SIG-M5 treated with dmso at 0.1 percent for 504 hours (cell line): ENCODE data around the gene NANP.
"Not testable (repeated sequence)": the region's sequence is repeated elsewhere in the genome, so short reads cannot be mapped to it uniquely, and the experiment has no call there.

Experiments used
- DNase-seq: peaks from one replicate; lab custom pipeline; 2025; ENCODE audit not compliant: unreplicated experiment; lab: John Stamatoyannopoulos, UW

The NANP gene, protein sequence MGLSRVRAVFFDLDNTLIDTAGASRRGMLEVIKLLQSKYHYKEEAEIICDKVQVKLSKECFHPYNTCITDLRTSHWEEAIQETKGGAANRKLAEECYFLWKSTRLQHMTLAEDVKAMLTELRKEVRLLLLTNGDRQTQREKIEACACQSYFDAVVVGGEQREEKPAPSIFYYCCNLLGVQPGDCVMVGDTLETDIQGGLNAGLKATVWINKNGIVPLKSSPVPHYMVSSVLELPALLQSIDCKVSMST

DNA sequence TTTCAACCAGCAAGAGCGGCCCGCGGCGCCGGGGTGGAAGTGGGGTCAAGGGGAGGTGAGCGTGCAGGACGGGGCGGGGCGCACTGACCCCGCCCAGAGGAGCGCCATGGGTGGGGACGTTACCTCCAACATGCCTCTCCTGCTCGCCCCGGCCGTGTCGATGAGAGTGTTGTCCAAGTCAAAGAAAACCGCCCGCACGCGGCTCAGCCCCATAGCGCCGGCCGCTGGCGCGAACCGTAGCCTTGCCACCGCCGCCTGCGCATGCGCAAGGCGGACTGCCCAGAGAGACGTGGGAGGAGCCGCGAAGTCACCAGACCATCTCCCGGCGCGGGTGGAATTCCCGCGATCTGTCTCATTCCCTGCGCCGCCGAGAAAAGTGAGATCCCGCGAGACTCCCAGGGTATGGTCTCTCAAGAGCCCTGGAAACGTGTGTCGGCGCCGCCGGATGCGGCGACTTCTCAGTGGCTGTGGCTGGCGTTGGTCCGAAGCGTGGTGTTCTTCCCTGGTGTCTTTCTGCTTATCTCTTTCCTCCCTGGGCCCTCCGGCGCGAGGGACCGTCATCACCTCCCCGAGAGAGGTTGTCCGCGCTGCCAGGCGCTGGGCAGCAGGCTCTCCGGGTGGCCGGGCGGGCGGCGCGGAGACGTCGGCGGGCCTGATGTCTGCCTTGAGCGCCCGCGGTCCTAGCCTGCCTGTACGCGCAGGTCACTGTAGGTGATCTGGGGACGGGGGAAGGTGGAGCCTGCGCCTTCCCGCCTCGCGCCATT lies at the start of gene NANP:
NANP (minus strand) TSS at position 279 of the 764 bp plus-strand sequence; CDS start at position 213, 66 bp downstream.
- peak; percentile 95 for DNase-seq

GRCh38 chr20:25672659-25673235 lies 48.9 kb upstream of the NANP start:
- peak; percentile 46 for DNase-seq

DNA sequence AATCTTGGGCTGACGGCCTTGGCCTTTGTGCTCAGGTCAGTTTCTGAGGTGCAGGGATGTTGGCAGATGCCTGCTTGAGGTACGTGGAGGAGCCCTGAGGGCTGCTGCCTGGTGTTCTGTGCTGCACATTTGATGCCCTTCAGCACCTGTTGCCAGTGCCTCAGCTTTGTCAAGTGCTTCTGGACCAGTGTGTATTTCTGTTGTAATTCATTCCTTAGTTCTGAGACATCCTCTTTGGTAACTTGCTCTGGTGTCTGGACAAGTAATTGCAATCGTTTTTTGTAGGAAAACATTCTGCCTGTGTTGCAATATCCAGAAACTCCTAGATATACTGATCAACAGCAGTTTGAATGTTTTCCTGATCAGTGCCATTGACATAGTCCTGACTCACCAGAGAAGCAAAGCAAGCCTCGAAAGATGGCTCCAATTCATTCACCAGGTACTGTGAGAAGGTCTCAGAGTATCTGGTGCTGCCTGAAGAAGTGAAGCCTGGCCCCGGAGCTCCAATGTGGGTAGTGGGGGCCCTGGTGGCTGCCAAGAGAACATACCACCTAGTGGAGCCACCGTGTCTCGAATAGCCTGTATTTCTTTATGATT lies 46.1 kb upstream of the NANP start:
- DNase-seq: no peak

DNA sequence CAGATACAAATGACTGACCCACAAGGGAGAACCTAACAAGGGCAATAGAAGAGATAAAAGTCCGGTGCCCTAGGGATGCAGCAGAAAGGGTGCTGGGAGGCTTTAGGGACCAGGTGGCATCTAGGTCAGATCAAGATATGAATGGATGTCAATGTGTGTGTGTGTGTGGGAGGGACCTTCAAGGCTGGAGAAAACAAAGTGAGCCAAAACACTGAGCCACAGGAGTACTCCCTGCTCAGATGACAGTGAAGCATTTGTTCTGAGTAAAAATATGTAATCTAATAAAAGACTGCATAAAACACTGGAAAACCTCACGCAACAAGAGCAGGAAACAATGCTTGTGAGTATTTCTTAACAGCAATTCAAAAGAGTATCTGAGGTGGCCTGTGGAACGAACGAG lies 44.6 kb upstream of the NANP start:
- no peak for DNase-seq

DNA sequence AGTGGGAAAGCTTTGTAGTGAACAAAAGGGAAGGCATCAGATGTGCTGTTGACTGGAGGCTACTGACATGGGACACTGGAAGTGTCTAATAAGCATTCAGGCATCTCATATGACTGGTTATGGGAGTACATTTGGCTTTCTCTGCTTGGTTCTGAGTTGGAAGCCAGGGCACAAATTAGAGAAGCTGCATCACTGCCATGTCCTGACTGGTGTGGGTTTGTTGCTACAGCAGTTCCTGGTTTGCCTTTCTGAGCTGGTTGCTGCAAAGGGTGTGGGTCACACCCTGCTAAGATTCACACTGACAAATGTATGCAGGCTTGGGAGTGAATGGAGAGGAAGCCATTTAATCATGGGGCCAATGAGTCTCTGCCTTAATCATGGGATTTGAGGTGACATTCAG lies 36.2 kb upstream of the NANP start:
- peak; percentile 12 for DNase-seq

DNA sequence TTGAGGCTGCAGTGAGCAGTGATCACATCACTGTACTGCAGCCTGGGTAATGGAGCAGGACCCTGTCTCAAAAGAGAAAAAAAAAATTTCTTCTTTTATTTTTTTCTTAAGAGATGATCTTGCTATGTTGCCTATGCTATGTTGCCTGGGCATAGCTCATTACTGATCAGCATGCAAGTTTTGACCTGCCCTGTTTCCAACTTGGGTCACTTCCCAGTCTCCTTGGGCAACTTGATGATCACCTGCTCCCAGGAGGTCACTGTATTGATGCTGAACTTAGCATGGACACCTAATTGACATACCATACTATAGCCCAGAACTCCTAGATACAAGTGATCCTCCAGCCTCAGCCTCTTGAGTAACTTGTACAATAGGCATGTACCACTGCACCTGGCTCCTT lies 30.7 kb upstream of the NANP start:
- no peak for DNase-seq

GRCh38 chr20:25652866-25653265 lies 29.1 kb upstream of the NANP start:
- DNase-seq: not testable (repeated sequence)

- DNase-seq: no peak
Measured at GRCh38 chr20:25644814-25645213, 21.0 kb upstream of the NANP start.

DNA sequence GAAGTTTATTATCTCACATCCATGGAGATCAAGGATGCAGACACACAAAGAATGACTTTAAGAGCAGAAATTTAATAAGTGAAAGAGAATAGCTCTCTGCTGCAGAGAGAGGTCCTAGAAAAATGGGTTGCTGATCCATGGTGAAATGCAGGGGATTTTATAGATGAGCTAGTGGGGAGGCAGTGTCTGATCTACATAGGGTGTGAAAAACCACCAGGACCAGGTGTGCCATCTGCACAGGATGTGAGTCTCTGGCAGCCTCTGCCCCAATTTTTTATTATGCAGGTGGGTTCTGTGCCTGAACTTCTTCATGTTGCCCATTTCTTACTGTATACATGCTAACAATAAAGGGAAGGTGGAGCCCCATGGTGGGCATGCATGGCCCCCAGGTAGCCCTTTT lies 19.9 kb upstream of the NANP start:
- DNase-seq: no peak

GRCh38 chr20:25637247-25637646 lies 13.4 kb upstream of the NANP start:
- no peak for DNase-seq

DNA sequence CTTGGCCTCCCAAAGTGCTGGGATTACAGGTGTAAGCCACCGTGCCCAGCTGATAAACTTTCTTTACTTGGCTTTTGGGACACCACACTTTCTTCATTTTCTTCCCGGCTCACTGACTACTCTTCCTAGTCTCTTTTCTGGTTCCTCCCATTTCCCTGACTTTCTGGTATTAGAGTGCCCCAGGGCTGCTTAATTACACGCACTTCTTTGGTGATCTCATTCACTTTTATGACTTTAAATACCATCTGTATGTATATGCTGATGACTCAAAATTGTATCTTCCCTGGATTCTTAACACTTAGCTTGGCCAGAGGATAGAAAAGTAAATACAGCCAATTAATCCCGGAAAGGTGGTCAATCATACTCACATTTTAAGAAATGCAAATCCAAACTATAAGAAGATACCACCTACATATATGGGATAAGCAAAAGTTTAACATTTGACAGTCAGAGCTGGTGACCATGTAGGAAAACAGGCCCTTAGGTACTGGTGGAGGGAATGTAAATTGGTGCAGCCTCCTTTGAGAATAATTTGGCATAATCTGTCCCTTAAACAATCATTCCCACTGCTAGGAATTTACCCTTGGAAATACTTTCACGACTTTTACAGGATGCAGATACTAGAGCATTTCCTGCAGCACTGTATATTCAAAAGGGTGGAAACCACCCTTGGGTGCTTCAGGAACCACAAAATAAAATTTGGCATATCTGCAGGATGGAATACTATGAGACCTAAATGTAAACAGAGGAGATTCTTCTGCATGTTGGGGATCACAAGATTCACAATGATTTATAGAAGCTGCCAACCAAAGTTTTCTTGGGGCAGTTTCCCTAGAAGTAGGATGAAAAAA lies 9.4 kb upstream of the NANP start:
- no peak for DNase-seq

DNA sequence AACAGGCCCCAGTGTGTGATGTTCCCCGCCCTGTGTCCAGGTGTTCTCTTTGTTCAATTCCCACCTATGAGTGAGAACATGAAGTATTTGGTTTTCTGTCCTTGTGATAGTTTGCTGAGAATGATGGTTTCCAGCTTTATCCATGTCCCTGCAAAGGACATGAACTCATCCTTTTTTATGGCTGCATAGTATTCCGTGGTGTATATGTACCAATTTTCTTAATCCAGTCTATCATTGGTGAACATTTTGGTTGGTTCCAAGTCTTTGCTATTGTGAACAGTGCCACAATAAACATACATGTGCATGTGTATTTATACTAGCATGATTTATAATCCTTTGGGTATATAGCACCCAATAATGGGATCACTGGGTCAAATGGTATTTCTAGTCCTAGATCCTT lies 6.8 kb upstream of the NANP start:
- not testable (repeated sequence) for DNase-seq

DNA sequence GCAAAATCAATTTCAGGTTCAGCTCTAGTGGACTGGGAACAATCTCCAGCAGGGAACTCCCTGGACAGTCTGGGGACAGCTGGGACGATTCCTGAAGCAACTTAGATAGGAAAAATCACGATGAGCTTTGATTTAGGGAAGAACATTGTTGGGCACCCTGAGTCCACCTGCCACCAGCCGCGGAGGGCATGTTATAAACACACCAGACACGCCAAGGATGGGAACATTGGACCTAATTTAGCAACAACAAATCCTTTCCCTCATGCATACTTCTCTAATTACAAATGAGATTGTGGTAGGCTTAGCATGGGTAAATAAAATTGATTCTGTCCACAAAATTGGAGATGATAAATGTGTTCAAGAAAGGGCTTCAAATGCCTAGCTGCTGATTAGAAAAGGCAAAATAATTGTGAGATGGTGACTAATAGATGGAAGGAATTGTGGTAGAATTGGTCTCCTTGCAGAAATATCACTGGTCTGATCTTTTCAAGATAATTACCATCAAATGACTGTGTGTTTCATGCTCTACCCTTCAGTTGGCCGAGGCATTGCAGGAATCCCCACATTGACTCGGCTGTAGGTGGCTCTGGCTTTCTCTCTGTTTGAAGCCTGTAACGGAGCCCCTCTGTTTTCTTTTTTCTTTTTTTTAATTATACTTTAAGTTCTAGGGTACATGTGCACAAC lies 6.1 kb upstream of the NANP start:
- no peak for DNase-seq

GRCh38 chr20:25626779-25627178 lies 3.0 kb upstream of the NANP start:
- no peak for DNase-seq

DNA sequence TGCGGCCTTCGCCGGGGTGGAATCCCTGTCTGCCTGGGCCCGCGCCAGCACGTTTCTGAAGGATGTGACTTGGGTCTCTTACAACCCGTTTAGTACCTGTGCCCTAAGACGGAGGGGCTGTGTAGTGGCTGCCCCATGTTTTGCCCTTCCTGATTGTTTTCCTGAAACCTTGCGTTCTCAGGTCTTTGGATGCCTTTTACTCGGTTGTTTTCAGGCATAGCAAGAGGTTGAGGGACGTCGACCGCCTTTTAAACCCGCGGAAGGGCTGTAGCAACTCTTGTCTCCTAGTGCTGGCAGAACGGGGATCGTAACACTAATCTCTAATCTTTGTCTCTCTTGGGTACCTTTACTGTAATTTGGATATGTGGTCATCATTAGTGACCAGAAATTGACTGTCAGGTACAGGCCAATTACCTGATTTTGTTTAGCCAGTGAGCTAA lies 706 bp upstream of the NANP start:
- DNase-seq: peak; percentile 45

DNA sequence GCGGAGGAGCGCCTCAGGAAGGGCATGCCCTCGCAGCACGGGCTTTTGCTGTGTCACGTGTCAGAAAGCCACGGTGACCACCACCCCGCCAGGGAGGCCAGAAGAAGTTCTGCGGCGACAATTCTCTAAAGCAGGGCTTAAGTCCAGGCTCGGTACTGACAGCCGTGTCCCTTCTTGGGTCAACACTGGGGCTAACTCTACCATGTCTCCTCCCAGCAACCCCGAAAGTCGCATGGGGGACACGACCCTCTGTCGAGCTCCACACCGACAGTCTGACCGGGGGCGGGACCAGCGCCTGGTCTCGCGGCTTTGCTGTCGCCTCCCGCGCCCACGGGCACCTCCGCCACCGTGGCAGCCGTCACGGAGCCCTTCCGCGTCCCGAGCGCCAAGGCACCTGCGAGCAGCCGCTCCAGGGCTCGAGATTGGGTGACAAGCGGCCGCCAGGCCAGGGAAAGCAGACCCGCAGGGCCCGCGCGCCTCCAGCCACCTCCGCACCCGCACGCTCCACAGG lies 534 bp downstream of the NANP start:
- peak; percentile 26 for DNase-seq

DNA sequence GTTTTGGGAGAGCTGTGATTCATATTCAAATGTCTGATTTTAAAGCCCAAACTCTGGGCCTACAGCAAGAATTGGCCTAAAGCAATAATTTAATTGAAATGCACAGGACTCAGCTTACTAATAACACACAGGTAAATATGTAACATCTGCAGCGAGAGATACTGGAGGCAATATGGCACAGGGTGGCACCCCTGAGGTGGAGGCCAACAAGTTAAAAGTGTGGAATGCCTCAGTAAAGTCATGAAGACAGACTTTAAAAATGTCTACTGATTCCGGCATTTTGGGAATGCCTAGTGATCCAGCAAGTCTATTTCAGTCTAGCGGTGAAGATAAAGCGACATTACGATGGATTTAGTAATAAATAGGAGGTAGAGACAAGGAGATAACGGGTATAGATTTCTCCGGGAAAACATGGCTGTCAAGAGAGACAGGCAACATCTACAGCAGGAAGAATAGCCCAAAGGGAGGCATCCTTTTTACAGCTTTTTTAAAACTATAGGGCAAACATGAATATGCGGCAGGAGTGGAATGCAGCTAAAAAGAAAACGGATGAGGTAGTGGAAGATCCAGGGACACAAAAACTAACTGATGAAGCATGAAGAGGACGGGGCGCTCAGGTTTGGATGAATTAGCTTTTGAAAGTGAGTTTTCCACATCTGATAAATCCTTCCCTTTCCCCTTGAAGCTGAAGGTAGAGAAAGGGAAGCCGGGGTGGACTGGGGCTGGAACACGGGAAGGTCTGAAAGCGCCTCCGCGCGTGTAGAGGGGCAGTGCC lies 1.2 kb downstream of the NANP start:
- peak; percentile 26 for DNase-seq

GRCh38 chr20:25622049-25622448 lies 1.8 kb downstream of the NANP start:
- no peak for DNase-seq

GRCh38 chr20:25619514-25619913 lies 4.3 kb downstream of the NANP start:
- DNase-seq: no peak
